ENCODE data around the gene MYO5B.
"Not testable (repeated sequence)": the region's sequence is repeated elsewhere in the genome, so short reads cannot be mapped to it uniquely, and the experiment has no call there.

The MYO5B gene

GRCh38 chr18:50096766-50097435 is 98.0 kb downstream of the MYO5B start:
- no peak for DNase-seq

GRCh38 chr18:50094786-50095185 is 100.2 kb downstream of the MYO5B start:
- not testable (repeated sequence) for DNase-seq

DNA sequence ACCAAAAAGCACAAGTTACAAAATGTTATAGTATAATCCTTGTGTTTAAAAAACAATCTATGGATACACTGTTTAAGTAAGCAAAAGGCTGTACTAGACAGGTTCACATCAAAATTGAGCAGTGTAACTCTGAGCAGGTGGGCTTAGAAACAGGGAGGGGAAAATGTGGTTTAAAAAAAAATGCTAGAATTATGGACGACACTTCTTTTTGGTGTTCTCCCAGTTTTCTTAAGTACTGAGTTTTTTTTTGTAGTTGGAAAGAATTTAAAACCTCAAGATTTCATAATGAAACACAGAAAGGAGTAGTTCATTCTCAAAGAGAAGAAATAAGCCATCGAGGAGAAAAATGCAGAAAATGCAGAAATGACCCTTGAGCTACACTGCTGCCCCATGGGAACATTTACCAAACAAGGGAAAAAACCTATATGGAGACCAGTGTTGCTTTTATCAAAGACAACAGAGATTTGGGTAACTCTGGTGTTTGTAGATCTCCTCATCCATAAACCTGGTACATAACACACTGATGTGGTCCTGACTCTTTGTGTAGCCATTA is 100.7 kb downstream of the MYO5B start:
- no peak for DNase-seq

GRCh38 chr18:50093366-50094064 is 101.4 kb downstream of the MYO5B start:
- DNase-seq: no peak

DNA sequence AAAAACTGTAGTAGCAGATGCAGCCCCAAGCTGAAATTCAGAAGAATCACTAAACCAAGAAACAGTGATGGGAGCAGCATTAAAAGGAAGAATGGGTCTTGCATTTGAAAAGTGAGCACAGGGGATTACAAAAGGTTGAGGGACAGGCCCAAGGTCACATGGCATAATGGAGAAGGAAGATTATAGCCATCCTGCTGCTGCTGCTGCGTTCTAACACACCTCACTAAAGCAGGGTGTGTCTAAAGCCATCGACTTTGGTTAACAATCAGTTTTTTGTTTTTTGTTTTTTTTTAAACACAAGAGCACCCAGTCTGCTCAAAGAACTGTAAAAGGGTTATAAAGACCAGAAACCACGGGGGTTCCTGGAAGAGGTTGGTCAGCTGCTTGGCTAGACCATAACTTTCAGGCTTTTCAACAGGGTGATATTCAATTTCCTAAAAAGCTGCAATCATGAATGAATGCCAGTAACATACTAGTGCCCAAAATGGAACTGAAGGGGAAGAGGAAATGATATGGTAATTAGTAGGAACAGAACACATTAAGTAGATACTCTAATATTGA is 102.6 kb downstream of the MYO5B start:
- no peak for DNase-seq

- DNase-seq: no peak
These were observed 103.3 kb downstream of the MYO5B start for GRCh38 chr18:50091509-50092244.

GRCh38 chr18:50090370-50091312 is 104.3 kb downstream of the MYO5B start:
- no peak for DNase-seq

- no peak for DNase-seq
These were observed 105.2 kb downstream of the MYO5B start for GRCh38 chr18:50089702-50090101.

DNA sequence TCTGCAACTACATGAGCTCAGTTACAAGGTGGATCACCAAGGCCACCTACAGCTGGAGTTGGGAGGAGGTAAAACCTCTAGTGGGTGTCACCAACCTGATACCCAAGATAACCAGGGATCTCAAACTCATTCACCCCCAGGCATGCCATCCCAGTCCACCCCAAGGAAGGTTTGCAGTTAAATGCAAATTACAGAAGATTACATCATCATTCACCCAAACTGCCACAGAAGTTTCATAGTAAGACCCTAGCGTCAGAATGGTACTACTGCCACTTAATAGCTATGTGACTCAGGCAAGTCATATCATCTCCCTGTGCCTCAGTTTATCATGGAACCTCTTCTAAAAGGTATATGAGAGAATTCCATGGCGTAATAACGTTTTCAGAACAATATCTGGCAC is 111.2 kb downstream of the MYO5B start:
- DNase-seq: no peak

DNA sequence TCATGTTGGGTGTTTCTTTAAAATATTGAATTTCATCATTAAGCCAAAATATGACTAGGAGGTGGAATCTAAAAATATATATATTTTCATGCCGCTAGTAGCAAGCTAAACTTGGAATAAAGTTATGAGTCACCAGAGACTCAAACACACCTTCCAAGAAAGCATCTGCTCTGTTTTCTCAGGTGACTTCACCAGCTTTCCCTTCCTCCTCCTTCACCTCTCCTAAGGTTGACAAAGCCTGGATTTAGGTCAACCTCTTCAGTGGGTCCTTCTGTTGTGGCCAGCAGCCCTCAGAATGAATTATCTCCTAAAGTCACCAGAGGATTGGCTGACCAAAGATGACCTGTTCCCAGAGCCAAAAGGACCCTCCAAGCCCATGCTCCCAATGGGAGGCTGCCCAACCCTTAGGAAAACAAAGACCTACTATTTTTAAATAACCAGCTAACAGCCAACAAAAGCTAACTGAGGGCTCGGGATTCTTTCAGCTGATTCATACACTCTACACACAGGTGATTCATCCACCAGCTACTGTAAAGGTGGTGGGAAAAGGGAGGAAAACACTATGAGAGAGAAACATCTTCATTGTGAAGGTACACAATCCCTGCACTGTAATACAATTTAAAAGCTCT is 113.9 kb downstream of the MYO5B start:
- no peak for DNase-seq

DNA sequence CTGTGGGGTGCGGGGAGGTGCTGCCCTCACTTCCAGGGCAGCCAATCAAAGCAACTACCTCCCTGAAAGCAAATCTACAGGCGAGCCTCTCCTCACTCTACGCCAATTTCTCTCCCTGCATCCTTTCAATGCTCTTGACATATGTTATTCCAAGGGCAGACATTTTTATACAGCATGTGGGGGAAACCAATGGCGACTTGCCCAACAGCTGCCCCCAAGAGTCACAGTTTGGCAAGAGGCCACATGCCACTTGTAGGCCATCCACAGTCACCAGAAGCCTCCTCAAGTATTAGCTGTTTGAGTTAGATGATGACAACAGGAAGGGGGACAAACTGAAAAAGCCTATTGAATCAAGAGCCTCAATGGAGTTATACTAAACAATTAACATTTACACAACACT is 114.6 kb downstream of the MYO5B start:
- no peak for DNase-seq

DNA sequence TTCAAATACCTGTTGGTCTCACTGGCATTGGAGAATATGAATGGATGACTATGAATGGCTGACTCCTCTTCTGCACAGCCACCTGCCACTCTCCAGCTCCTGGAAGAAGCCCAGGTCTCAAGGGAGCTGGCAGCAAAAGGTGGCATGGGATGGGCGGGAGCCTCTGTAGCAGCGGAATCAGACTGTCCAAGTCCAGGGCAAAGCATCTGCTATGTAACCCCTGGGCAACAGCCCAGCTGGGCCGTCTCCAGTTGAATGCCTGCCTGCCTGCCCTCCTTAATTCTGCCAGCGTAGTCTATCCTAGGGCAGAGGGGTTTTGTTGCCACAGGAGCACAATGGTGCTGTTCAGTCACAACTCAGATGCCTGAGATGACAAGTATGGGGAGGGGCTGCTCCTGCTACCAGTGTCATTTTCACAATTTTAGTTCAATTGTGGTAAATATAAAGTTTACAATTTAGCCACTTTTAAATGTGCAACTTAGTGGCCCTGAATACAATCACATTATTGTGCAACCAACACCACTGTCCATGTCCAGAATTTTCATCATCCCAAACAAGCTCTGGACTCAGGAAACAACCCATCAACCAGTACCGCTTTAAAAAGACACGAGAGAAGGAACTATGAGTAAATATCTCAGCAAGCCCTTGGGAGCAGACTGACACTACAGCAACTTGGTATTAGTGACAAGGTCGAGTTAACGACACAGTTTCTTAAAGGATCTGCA is 115.2 kb downstream of the MYO5B start:
- no peak for DNase-seq

GRCh38 chr18:50076277-50076676 is 118.7 kb downstream of the MYO5B start:
- no peak for DNase-seq

DNA sequence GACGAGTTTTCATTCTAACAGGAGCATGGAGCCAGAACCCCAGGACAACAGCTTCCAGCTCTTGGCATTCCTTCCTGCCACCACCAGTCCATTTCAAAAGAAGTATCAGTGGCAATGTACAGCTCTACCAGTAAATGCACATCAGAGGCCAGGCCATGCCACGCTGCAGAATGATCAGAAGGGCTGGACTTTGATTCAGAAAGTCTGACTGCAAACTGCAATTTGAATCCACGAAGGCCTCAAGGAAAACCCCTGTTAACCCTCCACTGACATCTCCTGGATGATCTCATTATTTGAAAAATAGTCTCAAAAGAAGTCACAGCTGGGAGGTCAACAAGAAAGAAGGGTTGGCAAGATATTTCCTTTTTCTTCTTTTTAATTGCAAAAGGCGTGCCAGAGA is 119.2 kb downstream of the MYO5B start:
- DNase-seq: no peak

GRCh38 chr18:50074404-50074803 is 120.5 kb downstream of the MYO5B start:
- no peak for DNase-seq

DNA sequence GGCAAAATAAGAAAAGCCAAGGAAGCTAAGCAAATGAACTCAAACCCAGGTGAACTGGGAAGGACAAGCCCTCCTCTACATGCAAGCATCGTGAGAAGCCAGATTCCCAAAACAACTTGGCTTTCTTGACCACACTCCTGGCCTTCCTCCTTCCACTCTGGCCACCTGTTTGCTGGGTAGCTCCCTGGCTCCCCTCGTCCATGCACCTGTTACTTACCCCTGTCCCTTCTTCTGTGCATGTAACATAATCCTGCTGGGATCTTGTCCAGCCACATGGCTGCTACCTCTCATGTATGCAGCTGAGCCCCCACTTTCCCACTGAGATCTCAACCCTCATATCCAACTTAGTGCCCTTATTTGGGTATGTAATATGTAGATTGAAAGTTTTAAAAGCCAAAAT is 121.6 kb downstream of the MYO5B start:
- DNase-seq: no peak

- no peak for DNase-seq
These were observed 122.8 kb downstream of the MYO5B start for GRCh38 chr18:50072146-50072545.

- DNase-seq: no peak
These were observed 123.5 kb downstream of the MYO5B start for GRCh38 chr18:50071397-50071796.

- DNase-seq: no peak
These were observed 125.5 kb downstream of the MYO5B start for GRCh38 chr18:50069422-50069821.

DNA sequence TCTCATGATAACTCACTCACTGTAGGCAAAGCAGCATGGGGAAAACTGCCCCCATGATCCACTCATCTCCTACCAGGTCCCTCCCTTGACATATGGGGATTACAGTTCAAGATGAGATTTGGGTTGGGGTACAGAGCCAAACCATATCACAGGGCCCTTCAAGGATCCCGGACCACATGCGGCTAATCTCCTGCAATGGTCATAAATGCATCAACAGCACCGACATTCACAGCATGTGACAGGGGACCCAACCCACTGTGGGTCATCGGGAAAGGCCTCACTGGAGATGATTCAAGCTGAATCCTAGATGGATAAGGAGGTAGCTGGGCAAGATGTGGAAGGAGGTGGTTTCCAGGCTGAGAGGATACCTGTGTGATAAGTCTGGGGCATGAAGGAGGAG is 129.4 kb downstream of the MYO5B start:
- no peak for DNase-seq

DNA sequence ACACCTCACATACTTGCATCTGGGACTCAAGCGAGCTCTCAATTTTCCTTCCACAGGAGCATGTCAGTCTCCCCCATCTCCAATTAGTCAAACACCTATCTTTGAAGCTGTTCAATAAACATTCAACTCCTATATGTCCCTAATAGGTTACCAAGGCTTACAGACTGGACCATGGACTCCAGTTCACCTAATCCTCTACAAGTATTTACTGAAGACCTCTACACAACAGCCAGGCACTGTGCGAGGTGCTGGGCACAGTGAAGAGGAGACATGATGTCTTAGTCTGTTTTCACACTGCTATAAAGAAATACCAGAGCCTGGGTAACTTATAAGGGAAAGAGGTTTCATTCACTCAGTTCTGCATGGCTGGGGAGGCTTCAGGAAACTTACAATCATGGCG is 129.9 kb downstream of the MYO5B start:
- no peak for DNase-seq

All from activated CD4-positive, alpha-beta T cell treated with anti-CD3 and anti-CD28 coated beads for 4 hours (primary cell).